HT-29 (cell line): ENCODE results near the gene VIPR2. TPM values are rescaled to one million over a fixed set of nuclear protein-coding genes. Genes with fewer than 3 reads are reported as not detected.
"Not testable (repeated sequence)": the region's sequence is repeated elsewhere in the genome, so short reads cannot be mapped to it uniquely, and the experiment has no call there.

ENCODE experiments used
- DNase-seq: peaks from one replicate; pipeline ENCODE4 v3.0.0-alpha.2; 2015; ENCODE audit warnings: low spot score
- total RNA-seq: library from RNA; depleted of rRNA; stranded (reverse); fragments of >200 nt; shearing (Covaris generic); gene quantifications from 2 replicates; pipeline ENCODE4 v1.2.3, GENCODE V29; 2014

VIPR2 gene
- total RNA-seq, 1 experiment from 2014 or later: not detected

GRCh38 chr7:158995514-158995913 is 149.2 kb downstream of the VIPR2 start:
- DNase-seq: no peak

GRCh38 chr7:158994687-158995086 is 150.0 kb downstream of the VIPR2 start:
- DNase-seq: no peak

- DNase-seq: no peak
Observed at GRCh38 chr7:158993591-158993990, 151.1 kb downstream of the VIPR2 start.

GRCh38 chr7:158992759-158993158 is 151.9 kb downstream of the VIPR2 start:
- DNase-seq: no peak

- no peak for DNase-seq
Observed at GRCh38 chr7:158991824-158992621, 152.6 kb downstream of the VIPR2 start.

GRCh38 chr7:158988996-158989395 is 155.7 kb downstream of the VIPR2 start:
- no peak for DNase-seq

GRCh38 chr7:158988302-158988862 is 156.3 kb downstream of the VIPR2 start:
- DNase-seq: no peak

GRCh38 chr7:158987691-158988090 is 157.0 kb downstream of the VIPR2 start:
- DNase-seq: no peak

- DNase-seq: no peak
Observed at GRCh38 chr7:158985583-158985982, 159.1 kb downstream of the VIPR2 start.

GRCh38 chr7:158984007-158984406 is 160.7 kb downstream of the VIPR2 start:
- DNase-seq: not testable (repeated sequence)

GRCh38 chr7:158982080-158982479 is 162.6 kb downstream of the VIPR2 start:
- DNase-seq: not testable (repeated sequence)

GRCh38 chr7:158979635-158980351 is 164.9 kb downstream of the VIPR2 start:
- no peak for DNase-seq

- DNase-seq: no peak
Observed at GRCh38 chr7:158979023-158979529, 165.6 kb downstream of the VIPR2 start.
